Measurements from ENCODE around the gene IST1. TPM values are rescaled to one million over a fixed set of nuclear protein-coding genes. Genes with fewer than 3 reads are reported as not detected.
"Not testable (repeated sequence)": the region's sequence is repeated elsewhere in the genome, so short reads cannot be mapped to it uniquely, and the experiment has no call there.

The IST1 gene
- total RNA-seq, 1 experiment from 2014 or later: 233 TPM

DNA sequence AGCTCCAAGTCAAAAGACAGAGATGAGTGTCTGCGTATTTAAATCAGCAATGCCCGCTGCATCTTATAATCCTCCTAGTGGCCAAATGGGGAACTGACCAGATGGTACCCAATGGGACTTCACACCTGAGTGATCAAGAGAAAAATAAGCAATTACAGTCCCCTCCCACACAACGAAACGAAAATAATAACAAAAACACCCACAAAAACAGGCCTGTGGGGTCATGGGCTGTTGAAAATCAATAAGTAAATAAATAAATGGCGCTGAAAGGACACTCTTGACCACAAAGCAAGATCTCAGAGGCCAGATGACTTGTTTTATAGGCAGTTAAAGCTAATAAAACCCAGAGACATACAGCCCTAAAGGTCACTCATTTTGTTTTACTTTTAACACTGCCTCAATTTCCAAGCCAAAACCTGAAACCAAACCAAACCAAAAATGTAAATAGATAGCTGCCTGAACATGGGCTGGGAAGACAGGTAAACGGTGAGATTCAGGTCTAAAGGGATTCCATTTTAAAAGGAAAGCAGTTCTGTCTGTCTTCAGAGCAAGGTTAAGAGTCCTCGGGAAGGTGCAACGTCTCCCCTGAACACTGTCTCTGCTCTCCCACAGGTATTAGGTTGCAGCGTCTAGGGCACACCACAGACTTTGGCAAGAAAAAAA, 12.7 kb upstream of the IST1 start:
- peak; percentile 75 for DNase-seq (ENCODE audit: low read depth)

DNA sequence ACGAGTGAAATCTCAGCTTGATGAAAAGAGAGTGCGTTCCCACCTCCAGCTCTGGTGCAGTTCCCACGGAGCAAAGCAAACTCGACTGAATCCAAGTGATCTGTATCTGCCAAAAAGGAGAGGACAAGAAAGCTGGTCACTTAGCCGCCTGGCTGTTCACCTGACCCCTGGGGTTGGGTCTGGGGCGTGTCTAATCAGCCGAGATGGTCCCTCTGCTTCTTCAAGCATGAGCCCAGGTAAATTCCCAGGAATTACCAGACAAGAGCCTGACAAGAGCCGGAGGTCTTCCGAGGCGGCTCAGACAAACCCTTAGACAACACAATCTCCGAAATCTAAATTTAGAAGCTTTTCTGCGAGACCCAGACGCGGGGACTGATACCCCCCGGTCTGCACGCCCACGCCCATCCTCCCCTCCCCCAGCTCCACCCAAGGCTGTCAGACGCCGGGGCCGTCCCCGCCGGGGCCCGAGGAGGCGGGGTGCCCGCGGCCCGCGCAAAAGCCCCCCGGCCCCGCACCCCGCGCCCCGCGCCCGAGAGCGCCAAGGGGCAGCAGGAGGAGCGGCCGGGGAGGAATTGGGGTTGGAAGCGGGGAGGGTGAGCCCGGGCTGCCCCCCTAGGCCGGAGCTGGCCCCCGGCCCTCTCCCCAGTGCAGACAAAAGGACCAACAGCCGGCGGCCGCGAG, 12.0 kb upstream of the IST1 start:
- peak; percentile 44 for DNase-seq (ENCODE audit: low read depth)

DNA sequence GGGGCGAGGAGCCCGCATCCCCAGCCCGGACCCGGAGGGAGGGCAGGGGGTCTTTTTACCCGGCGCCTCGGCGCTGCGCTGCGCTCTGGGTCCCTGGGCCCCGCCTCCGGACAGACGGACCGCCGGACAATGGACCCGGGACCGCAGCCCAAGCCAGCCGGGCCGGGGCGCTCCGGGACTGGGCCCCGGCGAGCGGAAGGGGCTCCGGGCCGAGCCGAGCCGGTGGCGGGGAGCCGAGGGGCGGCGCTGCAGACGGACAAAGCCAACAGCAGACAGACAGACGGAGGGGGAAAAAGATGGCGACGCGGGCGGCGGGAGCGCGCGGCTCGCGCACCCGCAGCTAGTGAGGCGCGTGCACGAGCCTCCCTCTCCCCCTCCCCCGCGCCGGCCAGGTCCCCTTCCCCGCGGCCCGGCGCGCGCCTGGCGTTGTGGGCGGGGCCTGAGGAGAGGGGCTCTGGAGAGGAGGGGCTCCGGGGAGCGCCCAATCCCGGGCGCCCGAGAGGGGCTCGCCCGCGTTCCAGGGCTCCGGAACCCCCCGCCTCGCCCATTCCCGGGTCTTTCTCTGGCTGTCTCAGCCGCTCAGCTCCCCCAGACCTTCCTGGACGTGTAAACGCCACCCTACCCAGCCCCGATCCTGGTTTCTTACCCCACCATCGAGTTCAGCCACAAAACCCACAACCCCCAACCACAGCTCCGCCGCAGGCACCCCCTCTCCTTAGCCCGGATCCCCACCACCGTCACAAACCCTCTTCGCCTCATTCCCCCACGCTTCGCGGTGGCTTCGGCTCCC, 11.3 kb upstream of the IST1 start, which contains the start of gene ZNF821:
ZNF821 (minus strand) TSS at position 334 of the 790 bp plus-strand sequence. CDS start 4,236 bp downstream, outside the sequence.
- peak; percentile 66 for DNase-seq (ENCODE audit: low read depth)

DNA sequence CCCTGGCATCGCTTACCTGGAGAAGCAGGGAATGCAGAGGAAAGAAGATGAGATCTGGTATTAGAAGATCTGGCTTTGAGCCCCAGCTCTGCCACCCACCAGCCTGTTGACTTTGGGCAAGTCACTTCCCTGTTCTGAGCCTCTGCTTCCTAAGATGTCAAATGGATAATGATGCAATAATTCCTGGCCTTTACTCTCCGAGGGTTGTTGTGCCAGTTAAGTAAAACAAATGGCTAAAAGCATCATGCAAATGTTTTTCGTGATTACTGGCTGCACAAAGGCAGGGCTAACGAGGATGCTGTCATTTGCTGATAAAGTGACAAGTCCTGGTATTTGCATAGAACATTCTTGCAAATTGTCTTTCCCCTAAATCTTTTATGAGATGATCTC, 10.1 kb upstream of the IST1 start:
- DNase-seq (ENCODE audit: low read depth): no peak

DNA sequence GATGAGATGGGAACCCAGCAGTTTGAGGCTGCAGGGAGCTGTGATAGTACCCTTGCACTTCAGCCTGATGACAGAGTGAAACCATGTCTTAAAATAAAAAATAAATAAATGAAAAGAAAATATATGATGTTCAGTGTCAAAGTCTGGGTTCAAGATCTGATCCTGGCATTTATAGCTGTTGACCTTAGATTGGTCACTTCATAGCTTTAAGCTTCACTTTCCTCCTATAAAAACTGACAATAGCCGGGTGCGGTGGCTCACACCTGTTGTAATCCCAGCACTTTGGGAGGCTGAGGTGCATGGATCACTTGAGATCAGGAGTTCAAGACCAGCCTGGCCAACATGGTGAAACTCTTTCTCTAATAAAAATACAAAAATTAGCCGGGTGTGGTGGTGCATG, 6.2 kb upstream of the IST1 start:
- DNase-seq (ENCODE audit: low read depth): no peak

DNA sequence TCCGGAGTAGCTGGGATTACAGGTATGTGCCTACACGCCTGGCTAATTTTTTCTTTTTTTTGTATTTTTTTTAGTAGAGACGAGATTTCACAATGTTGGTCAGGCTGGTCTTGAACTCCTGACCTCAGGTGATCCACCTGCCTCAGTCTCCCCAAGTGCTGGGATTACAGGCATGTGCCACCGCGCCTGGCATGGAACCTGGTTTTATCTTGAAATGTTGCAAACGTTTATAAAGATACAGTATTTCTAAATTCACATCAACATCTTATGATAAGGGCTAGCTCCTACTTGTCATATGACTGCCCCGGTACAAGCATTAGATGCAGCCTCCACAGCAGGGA, 1.5 kb upstream of the IST1 start:
- DNase-seq (ENCODE audit: low read depth): no peak

DNA sequence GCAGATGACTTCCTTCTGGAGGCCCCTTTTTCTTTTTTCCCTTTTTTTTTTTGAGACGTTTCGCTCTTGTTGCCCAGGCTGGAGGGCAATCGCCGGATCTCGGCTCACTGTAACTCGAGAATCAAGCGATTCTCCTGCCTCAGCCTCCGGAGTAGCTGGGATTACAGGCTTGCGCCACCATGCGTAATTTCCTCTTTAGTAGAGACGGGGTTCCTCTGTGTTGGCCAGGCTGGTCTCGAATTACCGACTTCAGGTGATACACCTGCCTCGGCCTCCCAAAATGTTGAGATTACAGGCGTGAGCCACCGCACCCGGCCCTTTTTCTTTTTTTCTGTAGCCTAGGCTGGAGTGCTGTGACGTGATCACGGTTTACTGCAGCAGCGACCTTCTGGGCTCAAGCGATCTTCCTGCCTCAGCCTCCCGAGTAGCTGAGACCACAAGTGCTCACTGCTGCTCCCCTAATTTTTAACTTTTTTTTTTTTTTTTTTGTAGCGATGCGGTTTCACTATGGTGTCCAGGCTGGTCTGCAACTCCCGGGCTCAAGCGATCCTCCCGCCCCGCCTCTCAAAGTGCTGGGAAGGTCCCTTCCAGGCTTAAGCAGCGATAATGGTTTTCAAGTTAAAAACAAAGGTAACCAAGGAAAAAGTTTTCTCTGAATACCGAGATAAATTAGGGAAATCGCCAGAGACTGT, 956 bp upstream of the IST1 start:
- peak; percentile 74 for DNase-seq (ENCODE audit: low read depth)

DNA sequence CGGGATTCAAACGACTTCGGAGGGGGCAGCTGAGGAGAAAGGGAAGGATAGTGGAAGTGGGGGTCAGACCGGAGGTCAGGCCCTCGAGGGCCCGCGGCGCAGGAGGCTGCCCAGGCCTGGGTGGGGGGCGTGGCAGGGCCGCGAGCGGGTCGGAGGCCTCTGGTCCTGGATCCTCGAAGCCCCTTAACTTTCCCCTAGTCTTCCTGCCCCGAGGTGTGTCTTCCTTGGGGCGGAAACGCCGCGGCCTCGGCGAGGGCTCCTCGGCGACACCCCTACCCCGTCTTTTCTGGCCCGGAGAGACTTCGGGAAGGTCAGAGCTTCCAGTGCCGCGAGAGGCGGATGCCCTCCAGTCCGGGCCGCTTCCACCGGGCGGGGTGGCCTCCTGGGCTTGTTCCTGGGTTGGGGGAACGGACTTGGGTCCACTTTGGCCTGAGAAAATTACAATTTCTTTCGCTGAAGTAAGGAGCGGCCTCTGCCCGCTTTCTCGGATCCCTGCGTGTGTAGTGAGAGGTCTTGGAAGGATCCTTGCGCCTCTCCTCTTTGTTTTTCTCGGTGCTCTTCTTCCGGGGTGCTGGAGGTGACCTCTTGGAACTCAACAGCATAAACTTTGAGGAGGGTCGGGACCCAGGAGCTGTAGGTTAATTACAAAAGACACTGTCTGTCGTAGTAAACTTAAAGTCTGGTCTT, 491 bp downstream of the IST1 start:
- peak; percentile 54 for DNase-seq (ENCODE audit: low read depth)

DNA sequence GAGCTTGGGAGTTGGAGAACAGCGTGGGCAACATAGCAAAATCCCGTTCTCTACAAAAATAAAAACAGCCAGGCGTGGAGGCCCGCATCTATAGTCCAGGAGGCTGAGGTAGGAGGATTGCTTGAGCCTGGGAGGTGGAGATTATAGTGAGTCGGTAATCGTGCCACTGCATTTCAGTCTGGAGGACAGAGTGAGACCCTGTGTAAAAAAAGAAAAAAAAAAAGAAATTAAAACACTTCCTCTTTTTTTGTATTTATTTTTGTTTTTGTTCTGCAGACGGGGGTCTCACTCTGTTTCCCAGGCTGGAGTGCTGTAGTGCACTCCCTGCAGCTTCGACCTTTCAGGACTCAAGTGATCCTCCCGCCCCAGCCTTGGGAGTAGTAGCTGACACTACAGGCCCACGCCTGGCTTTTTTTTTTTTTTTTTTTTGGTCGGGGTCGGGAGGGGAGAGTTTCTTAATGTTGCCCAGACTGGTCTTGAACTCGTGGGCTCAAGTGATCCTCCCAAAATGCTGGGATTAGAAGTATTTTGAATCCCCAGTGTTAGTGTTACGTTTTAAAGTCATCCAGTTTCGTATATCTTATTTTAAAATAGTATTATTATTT, 1.5 kb downstream of the IST1 start:
- DNase-seq (ENCODE audit: low read depth): no peak

DNA sequence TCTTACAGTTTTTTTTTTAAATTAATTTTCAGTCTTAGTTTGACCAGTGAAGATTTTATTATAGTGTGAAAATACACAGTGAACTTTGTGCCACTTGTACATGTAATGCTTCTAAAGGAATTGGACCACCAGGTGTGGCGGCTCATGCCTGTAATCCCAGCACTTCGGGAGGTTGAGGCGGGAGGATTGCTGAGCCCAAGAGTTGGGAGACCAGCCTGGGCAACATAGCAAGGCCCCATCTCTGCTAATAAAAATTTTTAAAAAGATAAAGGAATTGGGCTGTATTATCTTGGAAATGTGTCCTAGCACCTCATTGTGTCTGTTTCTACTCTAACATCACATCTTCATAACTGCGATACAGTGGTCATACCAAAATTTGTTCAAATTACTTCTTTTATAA, 3.8 kb downstream of the IST1 start:
- DNase-seq (ENCODE audit: low read depth): no peak

DNA sequence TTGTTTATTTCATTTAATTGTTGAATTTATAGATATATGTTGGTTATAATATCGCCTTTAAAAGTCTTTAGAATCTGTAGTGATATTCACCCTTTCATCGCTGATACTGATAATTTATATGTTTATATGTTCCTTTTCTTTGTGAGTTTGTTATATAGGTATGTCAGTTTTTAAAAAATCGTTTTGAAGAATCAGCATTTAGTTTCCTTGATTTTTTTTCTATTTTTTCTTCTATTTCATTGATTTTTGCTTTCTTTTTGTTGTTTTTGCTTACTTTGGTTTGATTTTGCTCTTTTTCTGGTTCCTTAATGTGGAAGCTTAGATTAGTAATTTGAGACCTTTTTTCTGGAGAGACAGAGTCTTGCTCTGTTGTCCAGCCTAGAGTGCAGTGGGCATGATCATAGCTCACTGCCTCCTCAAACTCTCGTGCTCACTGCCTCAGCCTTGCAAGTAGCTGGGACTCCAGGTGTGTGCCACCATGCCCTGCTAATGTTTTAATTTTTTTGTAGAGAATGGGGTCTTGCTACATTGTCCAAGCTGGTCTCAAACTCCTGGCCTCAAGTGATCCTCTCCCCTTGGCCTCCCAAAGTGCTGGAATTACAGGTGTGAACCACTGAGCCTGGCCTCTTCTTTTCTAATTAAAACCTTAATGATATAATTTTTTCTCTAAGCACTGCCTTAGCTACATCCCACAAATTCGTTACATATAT, 7.5 kb downstream of the IST1 start:
- no peak for DNase-seq (ENCODE audit: low read depth)

DNA sequence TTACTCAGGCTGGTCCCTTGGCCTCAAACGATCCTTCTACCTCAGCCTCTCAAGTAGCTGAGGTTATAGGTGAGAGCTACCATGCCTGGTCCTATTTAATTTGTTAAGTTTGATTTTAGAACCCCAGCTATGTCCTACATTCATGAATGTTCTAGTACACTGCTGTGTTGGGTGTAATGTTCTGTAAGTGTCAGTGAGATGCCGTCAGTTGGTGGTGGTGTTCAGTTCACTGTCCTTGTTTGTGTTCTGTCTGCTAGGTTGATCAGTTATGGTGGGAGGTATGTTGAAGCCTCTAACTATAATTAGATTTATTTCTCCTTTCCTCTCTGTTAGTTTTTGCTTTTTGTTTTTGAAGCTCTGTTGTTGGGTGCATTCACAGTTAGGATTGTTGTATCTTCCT, 8.3 kb downstream of the IST1 start:
- DNase-seq (ENCODE audit: low read depth): no peak

DNA sequence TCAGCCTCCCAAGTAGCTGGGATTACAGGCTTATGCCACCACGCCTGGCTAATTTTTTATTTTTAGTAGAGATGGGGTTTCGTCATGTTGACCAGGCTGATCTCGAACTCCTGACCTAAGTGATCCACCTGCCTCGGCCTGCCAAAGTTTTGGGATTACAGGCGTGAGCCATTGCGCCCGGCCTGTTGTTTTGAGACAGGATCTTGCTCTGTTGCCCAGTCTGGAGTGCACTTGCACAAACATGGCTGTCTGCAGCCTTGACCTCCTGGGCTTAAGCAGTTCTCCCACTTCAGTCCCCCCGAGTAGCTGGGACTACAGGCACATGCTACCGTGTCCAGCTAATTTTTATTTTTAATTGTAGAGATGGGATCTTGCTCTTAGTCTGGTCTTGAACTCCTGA, 8.9 kb downstream of the IST1 start:
- DNase-seq (ENCODE audit: low read depth): no peak

DNA sequence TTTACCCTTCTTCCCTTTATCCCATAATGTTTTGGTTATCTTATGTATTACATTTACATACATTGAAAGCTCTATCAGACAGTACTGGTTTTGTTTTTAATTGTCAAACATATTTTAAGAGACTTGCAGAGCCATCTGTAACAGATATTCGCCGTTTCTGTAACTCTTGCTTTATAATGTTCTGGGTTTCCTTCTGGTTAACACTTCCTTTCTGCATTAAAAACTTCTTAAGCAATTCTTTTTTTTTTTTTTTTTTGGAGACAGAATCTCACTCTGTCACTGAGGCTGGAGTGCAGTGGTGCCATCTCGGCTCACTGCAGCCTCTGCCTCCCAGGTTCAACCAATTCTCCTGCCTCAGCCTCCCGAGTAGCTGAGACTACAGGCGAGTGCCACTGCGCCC, 10.4 kb downstream of the IST1 start:
- DNase-seq (ENCODE audit: low read depth): not testable (repeated sequence)

DNA sequence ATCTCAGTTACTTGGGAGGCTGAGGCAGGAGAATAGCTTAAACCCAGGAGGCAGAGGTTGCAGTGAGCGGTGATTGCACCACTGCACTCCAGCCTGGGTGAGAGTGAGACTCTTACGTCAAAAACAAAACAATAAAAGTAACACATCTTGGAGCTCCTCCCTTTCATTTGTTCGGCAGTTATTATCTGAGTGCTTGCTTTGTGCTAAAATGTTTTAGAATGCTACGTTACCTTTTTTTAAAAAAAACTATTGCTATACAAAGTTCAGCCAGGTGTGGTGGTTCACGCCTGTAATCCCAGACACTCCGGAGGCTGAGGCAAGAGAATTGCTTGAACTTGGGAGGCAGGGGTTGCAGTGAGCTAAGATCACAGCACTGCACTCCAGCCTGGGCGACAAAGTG, 15.8 kb downstream of the IST1 start:
- DNase-seq (ENCODE audit: low read depth): no peak

DNA sequence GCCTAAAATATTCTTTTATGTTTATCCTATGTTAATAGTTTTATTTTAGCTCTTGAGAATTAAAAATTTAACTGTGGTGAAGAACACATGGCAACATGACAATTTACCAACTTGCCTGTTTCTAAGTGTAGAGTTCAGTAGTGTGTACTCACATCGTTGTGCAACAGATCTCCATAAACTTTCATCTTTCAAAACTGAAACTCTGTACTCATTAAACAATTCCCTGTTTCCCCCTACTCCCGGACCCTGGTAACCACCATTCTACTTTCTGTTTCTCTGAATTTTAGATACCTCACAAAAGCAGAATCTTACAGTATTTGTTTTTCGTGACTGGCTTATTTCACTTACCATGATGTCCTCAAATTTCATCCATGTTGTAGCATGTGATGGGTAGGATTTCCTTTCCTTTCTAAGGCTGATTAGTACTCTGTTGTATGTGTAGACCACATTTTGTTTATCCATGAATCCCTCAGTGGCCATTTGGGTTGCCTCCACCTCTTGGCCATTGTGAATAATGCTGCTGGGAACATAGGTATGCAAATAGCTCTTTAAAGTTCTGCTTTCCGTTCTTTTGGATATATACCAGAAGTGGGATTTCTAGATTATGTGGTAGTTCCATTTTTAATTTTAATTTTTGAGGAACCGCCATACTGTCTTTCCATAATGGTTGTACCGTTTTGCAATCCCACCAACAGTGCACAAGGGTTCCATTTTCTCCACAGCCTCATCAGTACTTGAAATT, 17.4 kb downstream of the IST1 start:
- no peak for DNase-seq (ENCODE audit: low read depth)

DNA sequence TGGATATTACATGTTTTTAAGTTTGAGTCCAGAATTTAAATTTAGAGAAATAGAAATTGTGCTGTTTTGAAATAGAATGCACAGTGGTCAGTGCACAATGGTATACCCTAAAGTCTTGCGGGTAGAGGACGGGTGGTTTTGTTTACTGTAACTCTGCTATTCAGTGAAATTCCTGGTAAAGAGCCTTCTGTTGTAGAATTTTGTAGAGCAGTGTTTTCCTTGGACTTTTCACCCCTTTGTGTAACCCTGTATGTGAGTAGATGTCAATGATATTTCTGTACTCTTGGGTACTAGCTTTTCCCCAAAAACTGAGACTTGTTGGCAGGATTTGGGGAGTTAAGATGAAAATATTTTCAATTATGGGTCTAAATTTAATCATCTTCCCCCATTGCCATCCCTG, 19.5 kb downstream of the IST1 start:
- no peak for DNase-seq (ENCODE audit: low read depth)

DNA sequence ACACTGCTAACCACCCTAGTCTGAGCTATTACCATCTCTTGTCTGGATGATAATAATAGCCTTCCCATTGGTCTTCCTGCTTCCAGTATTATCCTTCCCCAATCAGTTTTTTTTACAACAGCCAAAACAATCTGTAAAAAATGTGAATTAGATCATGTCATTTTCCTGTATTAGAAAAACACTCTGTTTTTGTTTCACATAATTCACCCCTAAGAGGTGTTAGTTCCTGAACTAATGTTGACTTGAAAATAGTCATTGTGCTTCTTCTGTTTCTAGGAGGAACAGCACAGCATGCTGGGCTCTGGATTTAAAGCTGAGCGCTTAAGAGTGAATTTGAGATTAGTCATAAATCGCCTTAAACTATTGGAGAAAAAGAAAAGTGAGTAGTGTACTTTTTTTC, 20.0 kb downstream of the IST1 start:
- DNase-seq (ENCODE audit: low read depth): no peak

DNA sequence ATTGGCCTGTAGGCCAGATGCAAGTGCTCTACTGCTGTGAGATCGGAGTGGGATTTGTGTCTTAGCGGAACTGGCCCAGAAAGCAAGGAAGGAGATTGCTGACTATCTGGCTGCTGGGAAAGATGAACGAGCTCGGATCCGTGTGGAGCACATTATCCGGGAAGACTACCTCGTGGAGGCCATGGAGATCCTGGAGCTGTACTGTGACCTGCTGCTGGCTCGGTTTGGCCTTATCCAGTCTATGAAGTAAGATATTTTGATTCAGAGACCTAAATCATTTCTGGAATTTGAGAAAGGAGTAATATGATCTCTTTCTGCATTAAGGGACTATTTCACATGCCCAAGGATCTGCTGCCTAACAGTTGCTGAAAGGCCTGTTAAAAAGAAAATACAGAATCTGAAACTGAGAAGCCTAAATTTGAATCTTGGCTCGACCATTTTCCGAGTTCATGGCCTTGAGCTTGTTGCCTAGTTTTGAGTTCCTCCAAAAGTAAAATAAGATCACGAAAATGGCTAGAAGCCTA, 21.1 kb downstream of the IST1 start:
- DNase-seq (ENCODE audit: low read depth): no peak

DNA sequence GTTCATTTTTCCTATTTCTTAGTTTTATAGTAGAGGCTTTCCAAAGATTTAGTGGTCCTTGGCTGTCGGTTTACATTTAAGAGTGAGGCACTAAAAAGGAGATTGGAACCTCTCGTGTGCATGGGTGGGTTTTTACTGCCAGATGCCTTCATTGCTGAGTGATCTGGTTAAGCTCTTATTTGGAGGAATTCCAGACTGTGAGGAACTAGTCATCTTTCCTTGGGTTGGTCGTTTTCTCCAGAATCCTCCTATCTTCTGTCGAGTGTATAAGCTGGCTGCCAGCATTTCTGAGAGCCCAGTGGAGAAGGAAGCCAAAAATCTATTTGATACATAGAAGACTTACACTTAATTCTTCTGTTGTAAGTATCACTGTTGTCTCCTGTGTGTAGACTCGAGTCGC, 22.6 kb downstream of the IST1 start:
- peak; percentile 41 for DNase-seq (ENCODE audit: low read depth)
